Femur (tissue), 1 donor: ENCODE results near the gene UXS1.
"Not testable (repeated sequence)": the region's sequence is repeated elsewhere in the genome, so short reads cannot be mapped to it uniquely, and the experiment has no call there.

Experiments
- DNase-seq: peaks from one replicate; pipeline ENCODE4 v3.0.0-alpha.2; 2017

Gene UXS1

GRCh38 chr2:106159866-106160785 lies 34.0 kb downstream of the UXS1 start:
- no peak for DNase-seq

- no peak for DNase-seq
Observed at GRCh38 chr2:106158871-106159270, 35.2 kb downstream of the UXS1 start.

DNA sequence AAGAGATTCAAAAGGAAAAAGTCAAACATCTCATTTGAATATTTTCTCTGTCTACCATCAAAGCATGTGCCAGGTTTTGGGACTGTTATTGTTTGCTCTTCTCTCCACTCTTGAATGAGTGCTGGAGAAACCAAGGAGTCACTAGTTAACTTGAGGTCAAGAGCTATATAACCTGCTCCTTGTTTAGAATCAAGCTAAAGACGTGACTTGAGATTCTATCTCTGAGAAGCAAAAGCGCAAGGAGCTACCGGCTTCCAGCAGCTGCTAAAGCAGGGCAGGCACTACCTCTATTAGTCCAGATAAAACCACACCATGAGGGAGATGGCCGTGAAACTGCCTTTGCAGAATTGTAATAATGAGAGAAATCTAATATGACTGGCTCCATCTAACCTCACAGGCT lies 36.0 kb downstream of the UXS1 start:
- no peak for DNase-seq

DNA sequence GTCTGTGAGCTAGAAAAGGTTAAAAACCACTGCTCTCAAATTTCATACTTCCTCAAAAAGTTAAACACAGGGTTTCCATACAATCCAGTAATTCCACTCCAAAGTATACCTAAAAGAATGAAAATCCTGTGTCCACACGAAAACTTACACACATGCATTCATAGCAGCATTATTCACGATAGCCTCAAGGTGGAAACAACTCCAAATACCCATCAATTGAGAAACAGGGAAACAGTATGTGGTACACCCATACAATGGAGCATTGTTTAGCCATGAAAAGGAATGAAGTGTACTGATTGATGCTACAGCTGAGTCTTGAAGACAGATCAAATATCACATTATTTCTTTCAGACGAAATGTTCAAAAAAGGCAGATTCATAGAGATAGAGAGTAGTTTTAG lies 36.7 kb downstream of the UXS1 start:
- no peak for DNase-seq

DNA sequence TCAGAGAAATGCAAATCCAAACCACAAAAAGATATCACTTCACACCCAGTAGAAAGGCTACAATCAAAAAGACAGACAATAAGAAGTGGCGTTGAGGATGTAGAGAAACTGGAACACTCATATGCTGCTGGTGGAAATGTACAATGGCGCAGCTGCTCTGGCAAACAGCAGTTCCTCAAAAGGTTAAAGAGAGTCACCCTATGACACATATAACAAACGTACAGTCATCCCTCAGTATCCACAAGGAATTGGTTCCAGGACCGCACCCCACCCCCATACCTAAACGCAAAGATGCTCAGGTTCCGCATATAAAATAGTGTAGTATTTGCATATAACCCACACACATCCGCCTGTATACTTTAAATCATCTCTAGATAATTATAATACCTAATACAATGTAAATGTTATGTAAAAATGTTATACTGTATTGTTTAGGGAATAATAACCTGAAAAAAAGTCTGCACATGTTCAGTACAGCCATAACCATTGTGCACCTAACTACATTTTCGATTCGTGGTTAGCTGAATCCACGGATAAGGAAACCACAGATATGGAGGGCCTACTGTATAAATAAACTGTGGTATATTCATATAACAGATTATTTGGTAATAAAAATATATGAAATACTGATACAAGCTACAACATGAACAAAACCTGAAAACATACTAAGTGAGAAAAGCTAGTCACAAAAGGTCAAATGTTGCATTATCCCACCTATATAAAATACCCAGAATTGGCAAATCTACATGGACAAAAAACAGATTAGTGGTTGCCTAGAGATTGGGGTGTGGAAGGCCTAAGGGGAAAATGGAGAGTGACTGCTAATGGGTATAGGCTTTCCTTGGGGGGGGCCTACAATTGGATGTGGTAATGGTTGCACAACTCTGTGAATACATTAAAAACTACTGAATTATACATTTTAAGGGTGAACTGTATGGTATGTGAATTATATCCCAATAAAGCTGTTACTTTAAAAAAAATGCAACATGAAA lies 37.5 kb downstream of the UXS1 start:
- DNase-seq, result no peak

DNA sequence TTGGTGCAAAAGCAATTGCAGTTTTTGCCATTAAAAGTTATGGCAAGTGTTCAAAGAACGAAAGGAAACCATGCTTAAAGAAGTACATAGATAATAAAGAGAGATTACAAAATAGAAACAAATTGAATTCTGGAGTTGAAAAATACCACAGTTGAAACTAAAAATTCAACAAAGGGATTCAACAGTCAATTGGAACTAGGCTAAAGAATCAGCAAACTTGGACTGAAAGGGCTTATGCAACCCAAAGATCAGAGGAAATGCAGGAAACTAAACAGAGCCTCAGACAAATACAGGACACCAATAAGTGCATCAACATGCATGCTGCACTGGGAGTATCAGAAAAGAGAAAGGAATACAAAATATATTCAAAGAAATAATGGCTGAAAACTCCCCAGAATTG lies 40.3 kb downstream of the UXS1 start:
- DNase-seq, result no peak

DNA sequence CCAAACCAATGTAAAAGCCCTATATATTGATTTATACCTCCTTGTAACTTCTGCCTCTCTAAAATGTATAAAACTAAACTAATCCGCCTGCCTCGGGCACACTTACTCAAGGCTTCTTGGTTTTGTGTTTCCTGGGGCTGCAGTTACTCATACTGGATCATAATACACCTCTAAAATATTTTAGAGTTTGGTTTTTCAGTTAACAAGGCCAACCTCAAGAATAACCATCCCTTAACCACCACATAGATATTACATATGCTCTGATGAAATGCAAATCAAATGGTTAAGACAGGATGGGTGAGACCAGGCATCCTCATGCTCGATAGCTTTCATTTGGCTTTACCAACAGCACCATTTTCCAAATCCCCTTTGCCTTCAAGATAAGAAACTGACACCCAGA lies 46.4 kb downstream of the UXS1 start:
- DNase-seq, result no peak

GRCh38 chr2:106147159-106147558 lies 46.9 kb downstream of the UXS1 start:
- no peak for DNase-seq

- no peak for DNase-seq
Observed at GRCh38 chr2:106144621-106145331, 49.3 kb downstream of the UXS1 start.

DNA sequence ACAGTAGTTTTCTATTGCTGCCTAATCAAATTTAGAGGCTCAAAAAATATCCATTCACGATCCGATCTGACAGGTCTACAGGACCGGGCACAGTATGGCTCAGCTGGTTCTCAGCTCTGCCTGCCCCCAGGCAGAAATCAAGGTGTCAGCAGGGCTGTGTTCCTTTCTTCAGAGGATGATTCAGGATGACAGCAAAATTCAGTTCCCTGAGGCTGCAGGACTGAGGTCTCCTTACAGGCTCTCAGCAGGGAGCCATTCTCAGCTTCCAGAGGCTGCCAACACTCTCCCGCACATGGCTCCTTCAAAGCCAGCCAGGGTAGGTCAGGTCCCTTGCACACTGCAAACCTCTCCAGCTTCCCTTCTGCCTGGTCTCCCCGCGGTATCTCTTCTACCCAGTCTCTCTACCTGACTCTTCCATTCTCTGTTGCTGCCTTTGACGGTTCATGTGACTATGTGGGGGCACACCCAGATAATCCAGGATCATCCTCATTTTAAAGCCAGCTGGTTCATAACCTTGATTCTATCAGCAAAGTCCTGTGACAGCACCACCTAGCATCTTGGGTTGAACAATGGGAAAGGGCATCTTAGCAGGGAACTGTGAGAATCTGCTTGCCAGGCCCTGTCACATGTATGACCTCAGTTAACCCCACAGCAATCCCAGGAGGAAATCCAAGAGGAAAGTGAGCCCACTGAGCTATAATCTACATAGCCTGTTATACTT lies 50.4 kb downstream of the UXS1 start:
- DNase-seq, result no peak

GRCh38 chr2:106142683-106143082 lies 51.4 kb downstream of the UXS1 start:
- DNase-seq, result no peak

DNA sequence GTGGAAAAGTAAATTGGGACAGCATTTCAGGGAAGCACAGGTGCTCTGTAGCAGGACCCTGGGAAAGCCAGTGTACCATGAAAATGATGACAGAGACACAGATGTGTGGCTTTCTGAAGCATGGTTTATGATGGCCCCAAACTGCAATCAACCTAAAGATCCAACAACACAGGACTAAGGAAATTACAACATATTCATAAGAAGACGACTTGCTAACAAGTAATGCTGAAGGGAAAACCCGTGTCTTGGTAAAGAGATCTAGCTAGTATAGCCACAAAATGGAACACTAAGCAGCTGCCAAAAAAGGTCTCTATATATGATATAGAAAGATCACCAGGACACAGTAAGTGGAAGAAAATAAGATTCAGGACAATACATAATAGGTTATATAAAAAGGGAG lies 53.2 kb downstream of the UXS1 start:
- DNase-seq, result no peak

DNA sequence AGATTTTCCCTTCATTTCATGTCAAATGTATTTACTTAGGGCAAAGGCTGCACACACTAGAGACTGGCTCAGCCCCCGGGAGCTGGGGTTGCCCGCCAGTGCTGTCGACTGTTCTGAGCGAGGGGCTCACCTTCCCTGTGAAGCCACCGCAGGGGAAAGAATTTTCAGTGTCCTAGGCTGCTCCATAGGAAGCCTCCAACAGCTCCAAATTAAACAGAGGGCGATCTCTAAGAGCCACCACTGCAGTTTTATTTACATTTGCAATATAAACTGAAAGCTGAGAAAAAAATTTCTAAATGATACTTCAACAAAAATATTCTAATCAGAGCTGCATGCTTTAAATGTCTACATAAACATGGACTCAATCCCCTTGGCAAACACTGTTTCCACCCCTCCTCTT lies 54.0 kb downstream of the UXS1 start:
- no peak for DNase-seq

- no peak for DNase-seq
Observed at GRCh38 chr2:106139238-106139935, 54.7 kb downstream of the UXS1 start.

DNA sequence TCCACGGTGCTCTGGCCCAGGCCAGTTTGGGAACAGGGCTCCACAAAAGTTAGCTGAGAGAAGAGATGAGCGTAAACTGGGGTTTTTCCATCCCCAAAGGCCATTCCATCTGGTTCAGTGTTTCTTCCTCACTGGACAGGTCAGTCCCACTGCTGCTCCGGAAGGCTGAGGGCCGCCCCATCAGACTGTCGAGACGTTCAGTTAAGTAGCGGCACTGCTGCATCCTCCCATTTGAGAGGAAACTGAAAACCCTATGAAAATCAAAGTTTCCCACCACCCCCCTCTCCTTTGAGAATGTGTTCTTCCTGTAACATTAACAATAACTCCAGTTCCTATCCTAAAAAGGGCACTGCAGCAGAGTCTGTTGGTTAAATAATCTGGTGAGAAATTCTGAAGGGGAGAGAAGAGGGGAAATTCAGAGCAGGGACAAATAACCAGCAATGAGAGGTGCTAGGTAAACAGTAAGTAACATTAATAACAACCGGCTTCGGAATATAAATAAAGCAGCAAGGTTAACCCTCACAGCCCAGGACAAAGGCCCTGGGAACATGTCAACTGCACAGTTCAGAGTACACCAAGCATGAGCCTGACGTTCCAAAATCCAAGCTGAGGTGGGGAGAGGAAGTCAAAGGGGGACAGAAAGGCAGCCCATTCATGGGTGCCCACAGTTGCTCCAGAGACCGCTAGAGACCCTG lies 55.4 kb downstream of the UXS1 start:
- DNase-seq, result peak; percentile 37

DNA sequence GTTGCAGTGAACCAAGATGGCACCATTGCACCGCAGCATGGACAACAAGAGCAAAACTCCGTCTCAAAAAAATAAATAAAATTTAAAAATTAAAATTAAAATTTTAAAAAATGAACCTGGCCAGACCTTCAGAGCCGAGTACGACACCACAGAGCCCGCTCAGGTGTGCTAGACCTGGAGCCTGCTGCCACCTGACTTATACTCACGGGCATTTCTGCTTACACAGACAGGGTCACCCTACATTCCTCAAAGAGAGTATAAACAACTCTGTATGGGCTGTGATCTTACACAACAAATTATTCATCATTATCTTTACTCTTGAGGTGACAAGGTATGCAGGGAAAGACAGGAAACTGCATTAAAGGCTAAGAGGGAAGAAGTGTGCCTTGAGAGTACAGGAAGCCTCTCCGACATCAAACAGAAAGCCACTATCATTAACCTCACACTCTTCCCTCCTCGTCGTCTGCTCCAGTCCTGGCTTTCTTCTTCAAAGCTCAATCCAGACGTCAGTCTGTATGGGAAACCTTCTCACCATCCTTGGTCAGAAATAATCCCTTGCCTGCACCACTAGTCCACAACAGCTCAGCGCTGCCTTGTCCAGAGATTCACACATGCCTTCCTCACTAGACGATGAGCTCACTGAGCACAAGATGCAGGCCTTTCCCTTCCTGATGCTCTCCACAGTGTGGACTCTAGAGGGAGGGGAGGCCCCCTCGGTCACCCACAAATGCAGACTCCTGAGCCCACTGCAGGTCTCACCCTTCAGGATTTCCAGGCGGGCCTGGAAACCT lies 56.2 kb downstream of the UXS1 start:
- DNase-seq, result no peak

- not testable (repeated sequence) for DNase-seq
Observed at GRCh38 chr2:106131192-106131591, 62.9 kb downstream of the UXS1 start.

DNA sequence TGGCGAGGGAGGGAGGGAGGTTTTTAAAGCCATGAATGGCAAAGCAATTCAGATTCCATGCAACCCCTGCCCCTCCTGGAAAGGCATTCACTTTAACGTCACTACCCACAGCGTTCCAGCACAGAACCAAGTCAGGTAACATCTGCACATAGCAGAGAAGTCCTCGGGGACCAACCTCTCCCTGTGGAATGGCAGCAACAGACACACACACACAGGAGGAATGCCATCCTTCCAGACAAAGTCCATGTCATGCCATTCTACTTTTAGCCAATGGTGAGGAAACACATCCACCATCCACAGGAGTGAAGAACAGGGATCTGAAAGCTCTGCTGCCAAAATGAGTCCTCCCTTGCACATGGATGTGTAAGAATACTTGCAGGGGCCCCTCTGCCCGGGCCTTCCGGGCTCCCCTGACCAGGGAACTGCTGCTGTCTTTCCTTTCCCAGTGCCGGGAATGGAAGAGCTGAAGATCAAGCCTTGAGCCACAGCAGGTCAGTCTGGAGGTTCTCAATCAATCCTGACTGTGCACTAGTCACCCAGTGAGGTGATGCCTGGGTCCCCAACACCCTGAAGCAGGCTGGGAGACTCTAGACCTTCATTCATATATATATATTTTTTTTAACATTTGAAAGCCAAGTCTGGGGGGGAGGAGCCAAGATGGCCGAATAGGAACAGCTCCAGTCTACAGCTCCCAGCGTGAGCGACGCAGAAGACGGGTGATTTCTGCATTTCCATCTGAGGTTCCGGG lies 63.7 kb downstream of the UXS1 start:
- DNase-seq, result no peak

DNA sequence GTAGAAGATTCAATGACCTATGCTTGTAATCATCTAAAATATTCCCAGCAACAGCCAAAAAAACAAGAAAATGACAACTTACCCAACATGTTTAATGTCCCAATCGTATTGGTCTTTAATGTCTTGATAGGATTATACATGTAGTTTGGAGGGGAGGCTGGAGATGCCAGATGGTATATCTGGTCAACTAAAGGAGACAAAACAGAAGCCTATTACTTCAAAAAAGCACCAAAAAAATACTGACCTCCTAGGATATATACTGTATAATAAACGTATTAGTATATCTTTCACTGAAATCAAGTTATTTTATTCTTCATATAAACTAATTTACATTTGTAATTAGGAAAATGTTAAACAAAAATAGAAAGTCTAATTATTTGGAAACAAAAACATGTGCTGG lies 64.5 kb downstream of the UXS1 start:
- no peak for DNase-seq
